Activated T-cell treated with anti-CD3 and anti-CD28 coated beads for 24 hours (primary cell): ENCODE measurements around the gene PASK.
A peak's percentile ranks its signal among the peaks of the same experiment; 100 is the strongest.
"Not testable (repeated sequence)": the region's sequence is repeated elsewhere in the genome, so short reads cannot be mapped to it uniquely, and the experiment has no call there.

Source experiments
- DNase-seq: peaks from one replicate; pipeline ENCODE4 v3.0.0-alpha.2; 2020; ENCODE audit warnings: low read depth

PASK gene

DNA sequence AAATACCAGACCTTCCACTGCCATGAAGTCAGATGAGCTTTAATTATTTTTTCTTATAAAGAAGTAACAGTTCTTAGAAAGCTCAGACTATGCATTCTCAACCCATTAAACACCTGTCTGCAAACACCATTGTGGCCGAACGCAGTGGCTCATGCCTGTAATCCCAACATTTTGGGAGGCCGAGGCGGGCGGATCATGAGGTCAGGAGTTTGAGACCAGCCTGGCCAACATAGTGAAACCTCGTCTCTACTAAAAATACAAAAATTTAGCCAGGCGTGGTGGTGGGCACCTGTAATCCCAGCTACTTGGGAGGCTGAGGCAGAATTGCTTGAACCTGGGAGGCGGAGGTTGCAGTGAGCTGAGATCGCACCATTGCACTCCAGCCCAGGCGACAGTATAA is 44.7 kb downstream of the PASK start:
- DNase-seq: not testable (repeated sequence)

- no peak for DNase-seq
Observed at GRCh38 chr2:241103176-241103595, 46.1 kb downstream of the PASK start.

GRCh38 chr2:241102239-241102803 is 47.0 kb downstream of the PASK start, which contains the start of gene MTERF4:
TSS of gene MTERF4 (minus strand) at chr2:241102287. CDS start at chr2:241102273, 14 bp downstream.
- DNase-seq: peak; percentile 84

- DNase-seq: no peak
Observed at GRCh38 chr2:241099246-241099645, 50.0 kb downstream of the PASK start.

DNA sequence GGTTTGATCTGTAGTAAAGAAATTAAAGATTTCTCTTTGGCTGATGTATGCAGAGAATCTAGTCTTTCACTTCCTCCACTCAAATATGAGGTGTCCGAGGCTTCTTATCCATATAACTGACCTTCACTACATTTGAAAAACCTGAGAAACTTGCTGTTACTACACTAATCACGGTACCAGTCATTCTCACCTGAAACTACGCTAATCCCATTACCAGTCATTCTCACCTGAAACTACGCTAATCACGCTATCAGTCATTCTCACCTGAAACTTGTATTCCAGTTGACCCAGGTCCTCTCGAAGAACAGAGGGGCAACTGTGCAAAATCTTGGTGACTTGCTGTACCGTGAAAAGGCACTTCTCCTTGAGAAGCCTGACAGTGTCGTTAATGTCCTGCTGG is 52.3 kb downstream of the PASK start:
- no peak for DNase-seq

GRCh38 chr2:241095594-241096290 is 53.5 kb downstream of the PASK start:
- DNase-seq: no peak

- no peak for DNase-seq
Observed at GRCh38 chr2:241094924-241095420, 54.3 kb downstream of the PASK start.

DNA sequence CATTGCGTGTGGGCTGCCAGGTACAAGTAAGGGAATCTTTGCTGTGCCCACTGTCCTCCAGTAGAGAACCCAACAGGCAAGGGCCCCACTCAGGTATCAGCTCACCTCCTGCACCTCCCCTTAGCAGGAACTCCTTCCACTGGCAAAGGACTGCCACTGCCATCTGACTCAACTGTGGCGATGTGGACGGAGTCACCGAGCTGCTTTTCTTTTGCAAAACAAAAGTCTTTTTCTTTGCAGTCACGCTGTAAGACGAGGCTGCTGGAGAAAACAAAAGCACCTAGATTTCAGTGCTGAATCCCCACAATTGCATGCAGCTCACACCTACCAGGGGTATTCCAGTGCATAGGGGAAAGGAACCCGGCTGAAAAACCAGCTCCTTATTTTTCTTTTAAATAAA is 55.1 kb downstream of the PASK start:
- DNase-seq: no peak

DNA sequence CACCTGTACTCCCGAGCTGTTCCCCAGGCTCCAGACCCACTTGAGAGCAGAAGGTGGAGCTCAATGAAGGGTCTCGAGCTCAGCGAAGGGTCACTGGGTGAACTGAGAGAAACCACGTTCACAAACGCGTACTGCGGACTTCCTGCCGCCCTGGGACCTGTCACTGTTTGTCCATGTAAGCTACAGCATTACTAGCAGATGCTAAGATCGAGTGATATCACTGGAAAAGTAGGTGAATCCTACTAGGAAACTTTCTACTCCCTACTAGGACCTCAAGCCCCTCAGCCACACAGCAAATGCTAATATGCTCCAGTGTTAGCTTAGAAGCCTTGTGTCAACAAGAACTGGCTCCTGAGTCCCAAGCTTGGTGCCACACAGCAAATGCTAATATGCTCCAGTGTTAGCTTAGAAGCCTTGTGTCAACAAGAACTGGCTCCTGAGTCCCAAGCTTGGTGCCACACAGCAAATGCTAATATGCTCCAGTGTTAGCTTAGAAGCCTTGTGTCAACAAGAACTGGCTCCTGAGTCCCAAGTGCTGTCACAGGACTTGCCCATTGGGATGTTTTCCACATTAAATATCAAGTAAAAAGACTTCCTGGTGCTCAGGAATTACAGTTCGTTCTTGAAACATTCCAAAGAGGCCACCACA is 56.0 kb downstream of the PASK start:
- DNase-seq: not testable (repeated sequence)

DNA sequence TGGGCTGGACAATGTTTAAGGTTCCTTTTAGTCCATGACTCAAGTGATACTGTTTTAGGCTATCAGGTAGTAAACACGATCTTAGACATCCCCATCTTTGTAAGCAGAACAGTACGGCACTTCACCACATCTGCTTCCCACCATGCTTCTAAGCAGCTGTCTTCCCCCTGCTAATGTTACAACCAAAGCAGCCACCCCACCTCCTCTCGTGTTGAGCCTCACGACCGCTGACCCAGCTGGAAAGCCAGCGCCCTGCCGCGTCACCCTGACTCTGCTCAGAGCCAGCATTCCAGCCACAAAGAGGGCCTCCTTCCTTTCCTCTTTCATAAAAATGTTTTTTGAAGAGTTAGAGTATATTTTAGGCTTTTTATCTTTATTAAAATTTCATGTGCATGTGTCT is 56.6 kb downstream of the PASK start:
- DNase-seq: no peak

GRCh38 chr2:241091734-241092445 is 57.4 kb downstream of the PASK start:
- no peak for DNase-seq

GRCh38 chr2:241091201-241091600 is 58.1 kb downstream of the PASK start:
- DNase-seq: no peak

DNA sequence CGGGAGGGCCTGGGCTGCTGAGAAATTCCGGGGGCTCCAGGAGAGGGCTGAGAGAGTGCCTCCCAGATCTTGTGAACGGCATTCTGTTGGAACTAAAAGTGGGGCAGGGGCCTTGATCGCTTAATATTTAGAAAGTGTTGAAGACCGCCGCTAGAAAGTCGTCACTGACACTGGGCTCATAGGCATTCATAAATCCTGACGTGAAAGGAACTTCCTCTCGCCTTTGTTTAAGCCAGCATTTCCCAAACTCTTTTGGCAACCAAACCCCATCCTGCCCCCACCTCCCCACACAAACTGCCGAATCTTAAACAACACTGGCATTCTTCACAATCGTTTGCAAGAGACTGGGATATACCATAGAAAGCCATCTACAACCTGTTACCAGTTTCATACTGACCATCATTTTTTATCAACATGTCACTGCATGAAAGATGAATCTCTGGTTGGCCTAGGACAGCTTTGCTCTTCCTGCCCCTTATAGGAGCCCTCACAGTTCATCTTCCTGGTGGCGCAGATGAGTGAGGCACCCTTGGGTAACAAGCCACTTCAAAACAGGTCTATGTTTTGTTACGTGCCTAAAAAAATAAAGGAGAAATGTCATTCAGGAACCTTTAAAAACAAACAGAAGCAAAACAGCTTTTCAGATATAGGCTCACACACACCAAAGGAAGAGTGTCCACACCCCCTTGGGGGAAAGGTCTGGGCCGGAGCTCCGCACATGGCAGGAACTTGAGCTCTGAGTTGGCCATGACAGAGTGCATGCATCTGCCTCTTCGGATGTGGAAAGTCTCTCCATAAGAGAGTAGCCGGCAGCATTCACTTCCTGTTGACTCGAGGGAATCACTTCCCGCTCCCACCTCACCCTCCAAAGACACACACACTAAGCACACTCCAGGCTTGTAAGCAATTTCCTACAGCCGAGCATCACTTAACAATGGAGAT is 60.2 kb downstream of the PASK start:
- DNase-seq: no peak

- DNase-seq: no peak
Observed at GRCh38 chr2:241088376-241088775, 60.9 kb downstream of the PASK start.

- no peak for DNase-seq
Observed at GRCh38 chr2:241087420-241088268, 61.6 kb downstream of the PASK start.

GRCh38 chr2:241084856-241085444 is 64.3 kb downstream of the PASK start:
- DNase-seq: no peak

- no peak for DNase-seq
Observed at GRCh38 chr2:241083091-241083415, 66.2 kb downstream of the PASK start.

DNA sequence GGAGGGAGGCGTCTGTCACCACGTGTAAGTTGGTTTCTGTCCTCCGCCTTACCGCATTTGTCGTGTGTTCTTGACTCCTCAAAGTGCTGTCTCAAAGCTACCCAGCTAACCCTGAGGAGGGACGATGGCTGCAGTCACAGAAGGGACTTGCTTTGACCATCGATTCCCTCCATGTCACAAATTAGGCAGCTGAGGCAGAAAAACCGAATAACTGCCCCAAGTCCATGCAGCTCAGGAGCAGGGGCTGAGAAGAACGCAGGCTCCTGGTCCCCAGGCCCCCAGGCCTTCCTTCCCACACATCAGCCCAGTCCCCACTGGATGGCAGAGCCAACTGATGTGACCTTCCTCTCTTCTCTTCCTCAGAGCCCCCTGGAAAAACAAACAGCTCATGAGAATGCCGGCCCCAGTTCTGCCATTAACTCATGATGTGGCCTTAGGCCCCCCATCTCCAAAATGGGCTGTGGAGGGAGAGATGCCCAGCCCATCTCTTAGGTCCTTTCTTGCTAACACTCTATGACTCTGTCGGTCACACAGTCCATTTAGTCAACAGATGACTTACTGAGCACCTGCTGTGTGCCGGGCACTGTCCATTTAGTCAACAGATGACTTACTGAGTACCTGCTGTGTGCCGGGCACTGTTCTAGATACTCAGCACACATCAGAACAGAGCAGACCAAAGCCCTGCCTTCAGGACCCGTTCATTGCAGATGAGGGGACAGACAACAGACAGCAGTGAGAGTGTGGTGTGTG is 66.8 kb downstream of the PASK start:
- no peak for DNase-seq

DNA sequence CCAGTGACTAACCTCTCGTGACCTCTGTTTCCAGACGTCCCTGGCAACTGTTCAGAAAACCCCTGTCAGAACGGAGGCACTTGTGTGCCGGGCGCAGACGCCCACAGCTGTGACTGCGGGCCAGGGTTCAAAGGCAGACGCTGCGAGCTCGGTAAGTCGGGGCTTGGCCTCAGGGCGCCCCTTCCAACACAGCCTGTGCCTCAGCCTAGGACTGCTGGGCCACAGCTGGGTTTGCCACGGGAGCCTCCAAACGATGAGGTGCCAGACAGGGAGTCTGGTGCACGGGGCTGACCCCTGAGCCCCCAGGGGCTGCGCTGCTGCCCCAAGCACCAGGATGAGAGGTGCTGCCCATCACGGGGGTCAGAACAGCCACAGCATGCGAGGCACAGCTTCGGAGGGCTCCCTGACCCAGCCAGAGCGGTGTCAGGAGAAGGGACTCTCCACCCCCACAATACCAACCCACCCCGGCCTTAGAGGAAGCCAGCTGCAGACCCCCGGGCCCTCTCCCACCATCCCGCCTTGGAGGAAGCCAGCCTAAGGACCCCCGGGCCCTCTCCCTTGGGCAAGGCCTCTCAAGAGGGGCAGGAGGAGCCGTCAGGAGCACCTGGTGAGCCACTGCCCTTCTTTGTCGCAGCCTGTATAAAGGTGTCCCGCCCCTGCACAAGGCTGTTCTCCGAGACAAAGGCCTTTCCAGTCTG is 67.5 kb downstream of the PASK start:
- no peak for DNase-seq
